ENCODE results near the gene CDC27.

The CDC27 gene, protein sequence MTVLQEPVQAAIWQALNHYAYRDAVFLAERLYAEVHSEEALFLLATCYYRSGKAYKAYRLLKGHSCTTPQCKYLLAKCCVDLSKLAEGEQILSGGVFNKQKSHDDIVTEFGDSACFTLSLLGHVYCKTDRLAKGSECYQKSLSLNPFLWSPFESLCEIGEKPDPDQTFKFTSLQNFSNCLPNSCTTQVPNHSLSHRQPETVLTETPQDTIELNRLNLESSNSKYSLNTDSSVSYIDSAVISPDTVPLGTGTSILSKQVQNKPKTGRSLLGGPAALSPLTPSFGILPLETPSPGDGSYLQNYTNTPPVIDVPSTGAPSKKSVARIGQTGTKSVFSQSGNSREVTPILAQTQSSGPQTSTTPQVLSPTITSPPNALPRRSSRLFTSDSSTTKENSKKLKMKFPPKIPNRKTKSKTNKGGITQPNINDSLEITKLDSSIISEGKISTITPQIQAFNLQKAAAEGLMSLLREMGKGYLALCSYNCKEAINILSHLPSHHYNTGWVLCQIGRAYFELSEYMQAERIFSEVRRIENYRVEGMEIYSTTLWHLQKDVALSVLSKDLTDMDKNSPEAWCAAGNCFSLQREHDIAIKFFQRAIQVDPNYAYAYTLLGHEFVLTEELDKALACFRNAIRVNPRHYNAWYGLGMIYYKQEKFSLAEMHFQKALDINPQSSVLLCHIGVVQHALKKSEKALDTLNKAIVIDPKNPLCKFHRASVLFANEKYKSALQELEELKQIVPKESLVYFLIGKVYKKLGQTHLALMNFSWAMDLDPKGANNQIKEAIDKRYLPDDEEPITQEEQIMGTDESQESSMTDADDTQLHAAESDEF

DNA sequence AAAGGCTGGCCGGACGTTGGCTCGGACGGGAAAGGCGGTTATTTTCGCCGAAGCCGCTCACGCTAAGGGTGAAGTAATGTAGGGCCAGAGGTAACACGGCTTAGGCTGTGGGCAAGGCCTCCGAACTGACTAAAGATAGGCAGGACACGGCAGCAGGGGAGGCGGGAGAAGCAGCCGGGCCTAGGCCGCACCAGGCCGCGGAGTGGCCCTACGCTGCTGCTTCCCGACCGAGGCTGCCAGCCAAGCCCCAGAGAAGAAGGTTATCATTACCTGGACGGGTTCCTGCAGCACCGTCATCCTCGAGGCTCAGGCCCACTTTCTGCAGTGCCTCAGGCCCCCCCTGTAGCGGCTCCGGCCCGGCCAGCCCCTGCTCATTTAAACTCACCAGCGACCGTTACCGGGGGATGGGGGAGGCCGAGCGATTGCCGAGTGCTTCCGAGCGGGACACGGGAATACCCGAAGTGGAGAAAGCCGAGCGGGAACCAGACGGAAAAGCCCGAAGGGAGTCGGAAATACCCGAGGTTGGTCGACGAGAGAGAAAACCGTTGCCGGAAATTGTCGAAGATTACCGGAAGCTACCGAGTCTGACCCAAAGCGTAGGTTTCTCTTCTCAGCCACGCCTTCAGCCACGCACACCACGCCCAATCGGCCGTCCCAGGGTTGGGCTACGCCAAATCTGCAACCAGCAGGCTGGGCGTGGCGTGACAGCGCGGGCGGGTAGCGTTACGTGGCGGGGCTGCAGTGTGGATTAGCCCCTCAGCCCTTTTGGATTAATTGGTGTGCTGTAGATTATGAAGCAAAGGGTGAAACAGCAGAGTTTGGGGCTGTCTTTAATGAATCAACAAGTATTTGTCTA lies at the start of gene CDC27:
TSS of gene CDC27 (minus strand) at position 420 of the 856 bp plus-strand sequence. CDS start at position 297, 123 bp downstream.
- no peak for TF ChIP-seq ZNF274 (IDR thresholded peaks at IDR 0.05; ENCODE audit: low read depth, low read length)
- H3K4me3 ChIP-seq (ENCODE audit: low read length): peak within 1 kb of the TSS; percentile 99

DNA sequence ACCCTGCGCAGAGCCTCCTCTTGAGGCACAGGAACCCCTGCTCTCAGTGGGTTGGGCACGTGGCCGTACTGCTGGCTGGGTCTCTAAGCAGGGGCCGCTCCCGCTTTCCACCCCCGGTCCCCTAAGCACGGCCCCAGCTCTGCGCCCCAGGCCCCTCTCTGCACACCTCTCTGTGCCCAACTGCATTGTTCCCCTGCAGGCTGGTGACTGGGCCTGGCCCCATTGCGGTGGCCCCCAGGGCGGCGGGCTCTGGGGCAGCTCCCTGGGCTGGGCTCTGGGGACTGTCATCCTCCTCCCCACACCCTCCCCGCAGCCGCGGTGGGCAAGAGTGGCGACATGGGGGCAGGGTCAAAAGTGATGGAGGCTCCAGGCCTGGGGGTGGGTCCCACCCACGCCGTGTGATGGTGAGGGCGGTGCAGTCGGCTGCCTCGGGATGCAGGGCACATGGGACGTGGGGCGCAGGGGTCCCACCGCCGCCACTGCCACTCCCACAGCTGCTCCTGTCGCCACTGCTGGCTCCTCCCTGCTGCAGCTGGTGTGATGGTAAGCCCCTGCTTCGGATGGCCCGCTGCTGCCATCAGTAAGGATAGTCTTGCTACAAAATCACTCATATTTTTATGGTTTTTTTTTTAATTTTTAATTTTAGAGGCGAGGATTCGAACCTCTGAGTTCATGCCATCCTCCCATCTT lies 49.4 kb upstream of the CDC27 start:
- no peak for TF ChIP-seq ZNF274 (IDR thresholded peaks at IDR 0.05; ENCODE audit: low read depth, low read length)

DNA sequence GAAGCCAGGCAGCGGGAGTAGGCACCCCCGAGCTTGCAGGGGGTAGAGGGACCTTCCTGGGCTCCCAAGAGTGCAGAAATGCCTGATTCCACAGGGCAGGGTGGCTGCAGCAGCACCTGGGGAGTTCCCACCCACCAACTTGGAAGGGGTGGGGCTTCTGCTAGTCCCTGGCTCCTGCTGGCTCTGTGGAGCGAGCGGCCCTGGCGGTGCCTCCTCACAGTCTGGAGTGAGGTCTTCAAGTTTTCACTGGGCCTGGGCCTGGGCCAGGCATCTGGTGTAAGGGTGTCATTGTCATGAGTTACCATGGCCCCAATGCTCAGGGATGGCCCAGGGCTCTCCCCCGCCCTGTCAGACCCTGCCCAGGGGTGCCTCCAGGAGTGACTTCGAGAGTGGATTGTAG lies 48.7 kb upstream of the CDC27 start:
- no peak overlapping the region for H3K4me3 ChIP-seq (ENCODE audit: low read length)
- no peak for TF ChIP-seq ZNF274 (IDR thresholded peaks at IDR 0.05; ENCODE audit: low read depth, low read length)

More for the DNA sequence above, 49.4 kb upstream of the CDC27 start:
- no peak overlapping the region for H3K4me3 ChIP-seq (ENCODE audit: low read length)

DNA sequence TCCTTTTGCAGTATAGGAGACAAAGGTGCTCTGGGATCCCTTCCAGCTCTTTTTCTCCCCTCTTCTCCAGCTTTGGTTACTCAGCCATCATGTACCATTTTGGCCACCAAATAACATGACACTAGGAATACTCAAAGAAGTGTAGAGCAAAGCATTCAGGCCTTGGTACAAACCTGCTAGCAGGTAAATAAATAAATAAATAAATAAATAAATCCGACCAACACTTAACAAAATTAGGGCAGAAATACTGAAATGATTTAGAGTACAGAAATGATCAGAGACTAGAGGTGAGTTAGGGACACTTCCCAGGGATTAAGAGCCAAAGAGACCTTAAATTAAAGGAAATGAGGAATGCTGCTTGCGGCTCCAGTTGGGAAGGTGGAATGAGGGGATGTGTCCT lies 46.8 kb upstream of the CDC27 start:
- no peak for TF ChIP-seq ZNF274 (IDR thresholded peaks at IDR 0.05; ENCODE audit: low read depth, low read length)

DNA sequence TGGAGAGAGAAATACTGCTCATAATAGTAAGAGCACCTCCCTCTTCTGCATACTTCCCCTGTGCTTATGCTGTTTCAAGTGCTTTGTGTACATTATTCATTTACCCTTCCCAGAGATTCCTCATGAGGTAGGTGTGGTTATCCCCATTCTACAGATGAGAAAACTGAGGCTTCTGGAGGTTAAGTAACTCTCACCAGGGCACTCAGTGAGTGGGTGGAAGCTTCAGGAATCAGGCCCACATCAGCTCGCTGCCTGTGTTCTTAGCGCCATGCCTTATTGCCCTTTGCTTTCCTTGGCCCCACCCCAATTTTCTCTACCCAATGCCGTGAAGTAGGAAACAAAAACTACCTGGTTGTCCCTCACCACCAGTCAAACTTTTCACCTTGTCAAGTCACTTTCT lies 46.4 kb upstream of the CDC27 start:
- H3K4me3 ChIP-seq (ENCODE audit: low read length): no peak overlapping the region
- no peak for TF ChIP-seq ZNF274 (IDR thresholded peaks at IDR 0.05; ENCODE audit: low read depth, low read length)

More for the DNA sequence above, 46.8 kb upstream of the CDC27 start:
- no peak overlapping the region for H3K4me3 ChIP-seq (ENCODE audit: low read length)

DNA sequence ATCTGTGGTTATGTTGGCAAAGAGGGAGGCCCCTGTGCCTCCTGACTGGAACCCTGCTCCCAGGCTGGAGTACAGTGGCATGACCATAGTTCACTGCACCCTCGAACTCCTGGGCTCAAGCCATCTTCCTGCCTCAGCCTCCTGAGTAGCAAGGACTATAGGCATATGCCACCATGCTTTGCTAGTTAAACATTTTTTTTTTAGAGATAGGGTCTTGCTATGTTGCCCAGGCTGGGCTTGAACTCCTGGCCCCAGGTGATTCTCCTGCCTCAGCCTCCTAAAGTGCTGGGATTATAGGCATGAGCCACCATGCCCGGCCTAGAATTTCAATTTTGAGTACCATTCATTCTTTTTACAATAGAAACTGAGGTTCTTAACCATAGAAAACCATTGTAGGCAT lies 43.4 kb upstream of the CDC27 start:
- no peak for TF ChIP-seq ZNF274 (IDR thresholded peaks at IDR 0.05; ENCODE audit: low read depth, low read length)
- no peak overlapping the region for H3K4me3 ChIP-seq (ENCODE audit: low read length)

DNA sequence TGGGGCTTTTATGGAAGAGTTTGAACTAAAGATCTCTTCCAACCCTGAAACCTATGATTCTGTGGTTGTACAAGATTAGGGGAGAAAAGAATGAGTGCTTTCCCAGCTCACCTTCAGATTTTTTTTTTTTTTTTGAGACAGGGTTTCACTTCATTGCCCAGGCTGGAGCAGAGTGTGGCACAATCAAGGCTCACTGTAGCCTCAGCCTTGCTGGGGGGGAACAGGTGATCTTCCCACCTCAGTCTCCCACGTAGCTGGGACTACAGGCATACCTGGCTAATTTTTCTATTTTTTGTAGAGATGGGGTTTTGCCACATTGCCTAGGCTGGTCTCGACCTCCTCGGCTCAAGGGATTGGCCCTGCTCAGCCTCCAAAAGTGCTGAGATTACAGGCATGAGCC lies 42.8 kb upstream of the CDC27 start:
- no peak for TF ChIP-seq ZNF274 (IDR thresholded peaks at IDR 0.05; ENCODE audit: low read depth, low read length)
- H3K4me3 ChIP-seq (ENCODE audit: low read length): no peak overlapping the region

DNA sequence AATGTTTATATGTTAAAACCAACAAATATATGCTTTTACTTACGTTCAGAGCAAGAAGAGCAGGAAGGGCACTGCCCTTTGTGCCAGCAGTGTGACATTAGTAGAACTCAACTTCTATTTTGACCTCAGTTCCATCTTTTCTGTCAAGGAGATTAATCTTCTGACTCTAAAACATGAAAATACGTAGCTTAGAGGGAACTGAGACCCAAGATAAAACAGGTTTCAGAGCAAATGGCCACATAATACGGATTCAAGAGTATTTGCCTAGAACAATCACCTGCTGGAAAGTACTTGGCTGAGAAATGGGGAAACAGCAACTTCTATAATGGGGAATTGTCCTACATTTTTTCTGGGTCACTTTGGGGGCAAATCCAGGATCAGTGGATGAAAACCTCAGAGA lies 42.2 kb upstream of the CDC27 start:
- TF ChIP-seq ZNF274 (IDR thresholded peaks at IDR 0.05; ENCODE audit: low read depth, low read length): no peak
- no peak overlapping the region for H3K4me3 ChIP-seq (ENCODE audit: low read length)

DNA sequence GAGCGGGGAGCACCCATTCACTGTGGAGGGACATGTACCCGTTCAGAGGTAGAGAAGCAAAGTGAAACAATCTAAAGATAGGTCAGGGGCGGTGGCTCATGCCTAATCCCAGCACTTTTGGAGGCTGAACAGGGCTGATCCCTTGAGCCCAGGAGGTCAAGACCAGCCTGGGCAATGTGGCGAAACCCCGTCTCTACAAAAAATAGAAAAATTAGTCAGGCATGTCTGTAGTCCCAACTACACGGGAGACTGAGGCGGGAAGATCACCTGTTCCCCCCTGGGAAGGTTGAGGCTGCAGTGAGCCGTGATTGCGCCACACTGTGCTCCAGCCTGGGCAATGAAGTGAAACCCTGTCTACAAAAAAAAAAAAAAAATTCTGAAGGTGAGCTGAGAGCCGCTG lies 41.8 kb upstream of the CDC27 start:
- no peak overlapping the region for H3K4me3 ChIP-seq (ENCODE audit: low read length)
- no peak for TF ChIP-seq ZNF274 (IDR thresholded peaks at IDR 0.05; ENCODE audit: low read depth, low read length)

DNA sequence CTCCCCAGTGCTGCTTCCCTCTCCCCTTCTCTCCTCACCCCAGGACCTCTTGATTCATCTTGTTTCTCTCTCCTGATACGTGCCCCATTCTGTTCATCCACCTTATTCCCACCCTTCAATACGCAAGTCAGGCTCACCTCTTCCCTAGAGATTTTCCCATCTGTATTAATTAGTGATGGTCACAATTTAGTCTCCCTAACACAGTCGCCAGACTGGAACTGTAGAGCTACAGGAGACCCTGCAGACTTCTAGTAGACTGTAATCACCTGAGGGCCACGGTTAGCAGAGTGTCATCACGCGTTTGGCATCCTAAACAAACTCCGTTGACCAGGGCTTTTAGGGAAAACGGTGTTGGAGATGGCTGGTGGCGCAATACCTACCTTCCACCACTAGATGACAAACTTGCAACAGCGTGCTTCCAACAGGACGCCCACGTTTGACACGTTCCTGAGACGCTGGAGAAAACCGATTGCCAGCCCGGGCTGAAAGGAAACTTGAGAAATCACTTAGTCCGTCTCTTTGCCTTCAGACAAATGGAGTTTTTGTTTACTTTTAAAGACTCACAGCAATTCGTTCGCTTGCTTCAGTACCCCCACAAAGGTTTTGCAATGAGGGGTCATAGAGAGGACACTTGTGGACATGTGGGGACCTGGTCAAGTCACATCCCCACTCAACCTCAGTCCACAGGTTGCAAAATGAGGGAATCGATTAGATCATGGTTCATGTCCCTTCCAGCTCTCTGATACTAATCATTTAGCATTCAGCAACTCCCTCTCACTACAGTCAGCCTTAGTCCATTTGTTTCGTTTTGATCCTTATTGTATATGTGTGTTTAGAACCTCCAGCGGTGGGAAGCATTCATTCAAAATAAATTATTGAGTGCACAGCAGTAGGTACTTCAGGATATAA lies 40.7 kb upstream of the CDC27 start:
- H3K4me3 ChIP-seq (ENCODE audit: low read length): peak overlapping the region; percentile 17; the same call in 1 of the 2 replicates

DNA sequence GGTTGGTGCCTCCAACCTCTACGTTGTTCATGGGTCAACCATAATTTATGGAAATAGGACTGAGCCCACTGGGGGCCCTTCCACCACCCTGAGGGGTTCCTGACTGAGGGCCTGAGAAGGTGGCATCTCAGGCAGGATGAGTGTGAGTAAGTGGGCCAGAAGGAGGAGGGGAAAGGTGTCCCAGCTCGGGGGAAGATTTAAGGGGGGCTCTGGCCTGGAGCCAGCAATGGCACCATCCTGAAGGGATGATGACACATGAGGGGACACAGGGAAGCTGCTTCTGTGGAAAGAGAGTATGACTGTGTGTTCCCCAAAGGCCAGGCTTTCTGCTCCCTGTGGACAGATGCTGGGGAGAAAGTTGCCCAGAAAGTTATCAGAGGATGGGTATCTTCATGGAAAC lies 38.8 kb upstream of the CDC27 start:
- TF ChIP-seq ZNF274 (IDR thresholded peaks at IDR 0.05; ENCODE audit: low read depth, low read length): no peak
- H3K4me3 ChIP-seq (ENCODE audit: low read length): no peak overlapping the region

More for the DNA sequence above, 40.7 kb upstream of the CDC27 start:
- no peak for TF ChIP-seq ZNF274 (IDR thresholded peaks at IDR 0.05; ENCODE audit: low read depth, low read length)

DNA sequence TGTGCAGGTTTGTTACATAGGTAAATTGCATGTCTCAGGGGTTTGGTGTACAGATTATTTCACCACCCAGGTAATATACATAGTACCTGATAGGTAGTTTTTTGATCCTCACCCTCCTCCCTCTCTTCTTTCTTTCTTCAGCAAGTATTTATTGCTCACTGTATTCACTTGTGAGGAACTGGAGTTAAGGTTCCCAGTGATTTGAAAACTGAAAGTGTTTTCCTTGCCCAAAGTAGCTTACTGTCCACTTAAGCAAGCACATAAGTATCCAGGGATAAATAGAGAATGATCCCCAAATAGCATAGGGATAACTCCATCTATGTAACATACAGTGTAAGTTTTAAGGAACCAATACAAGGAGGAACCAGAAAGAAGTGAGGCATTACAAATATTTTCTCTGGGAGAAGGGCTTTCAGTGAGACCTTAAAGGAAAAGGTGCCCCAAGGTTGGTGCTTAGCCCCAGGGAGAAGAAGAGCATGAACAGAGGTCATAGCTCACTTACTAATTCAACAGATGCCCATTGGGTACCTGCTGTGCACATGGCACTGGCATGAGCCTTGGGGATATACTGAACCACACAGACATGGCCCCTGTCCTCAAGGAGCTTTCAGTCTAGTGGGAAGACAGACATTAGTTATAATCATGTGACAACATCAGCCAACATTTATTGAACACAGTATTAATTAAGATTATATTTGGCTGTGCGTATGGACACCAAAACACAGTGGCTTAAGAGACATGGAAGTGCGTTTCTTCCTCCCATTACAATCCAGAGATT lies 37.0 kb upstream of the CDC27 start:
- no peak overlapping the region for H3K4me3 ChIP-seq (ENCODE audit: low read length)
- TF ChIP-seq ZNF274 (IDR thresholded peaks at IDR 0.05; ENCODE audit: low read depth, low read length): no peak

Measured in GM08714 (cell line).